ENCODE data around the gene PAX7. TPM values are rescaled to one million over a fixed set of nuclear protein-coding genes. Genes with fewer than 3 reads are reported as not detected.

Gene PAX7
- total and polyA plus RNA-seq, 2 donors (not counting 1 experiment from before 2014, with no cell fraction given): not detected

DNA sequence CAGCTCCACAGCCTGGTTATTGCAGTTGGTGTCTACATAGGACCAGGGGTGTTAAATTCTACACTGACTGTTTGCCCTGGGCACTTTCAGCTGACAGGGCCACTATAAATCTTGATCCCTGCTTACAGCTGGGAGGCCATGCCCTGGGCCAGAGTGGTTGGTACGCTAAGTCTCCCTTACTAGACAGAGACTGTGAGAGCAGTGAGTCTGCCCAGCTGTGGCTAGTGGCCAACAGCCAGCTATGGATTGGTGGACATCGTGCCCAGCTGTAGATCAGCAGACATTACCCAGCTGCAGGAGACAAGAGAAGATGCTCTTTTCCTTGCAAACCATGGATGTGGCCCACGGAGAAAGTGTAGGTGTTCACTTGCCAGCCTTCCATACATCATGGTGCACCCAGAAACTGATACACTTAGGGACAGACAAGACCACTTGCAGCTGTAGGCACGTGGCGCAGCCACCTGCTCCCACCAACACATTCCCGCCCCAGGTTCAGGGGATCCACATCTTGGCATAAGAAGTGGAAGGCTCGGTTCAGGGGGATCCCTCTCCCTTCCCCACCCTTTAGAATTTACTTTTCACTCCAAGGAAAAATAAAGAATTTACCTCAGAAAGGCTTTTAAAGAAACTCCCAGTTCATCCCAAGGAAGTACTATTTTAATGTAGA lies 16.4 kb upstream of the PAX7 start:
- H3K4me2 ChIP-seq (replicated peaks; ENCODE audit: low read depth, low read length, poor library complexity, severe bottlenecking): no peak overlapping the region
- H3K36me3 ChIP-seq (replicated peaks in 1 of 2; ENCODE audit: control extremely low read depth in 1 of 2, control insufficient read depth in 1 of 2, extremely low read depth in 1 of 2, insufficient read depth in 2 of 2, low read length in 1 of 2): no peaks in the 10 kb centered on the region
- no peak for DNase-seq
- H3K9me3 ChIP-seq (ENCODE audit: control extremely low read depth in 1 of 3, control insufficient read depth in 2 of 3, insufficient read depth in 1 of 3, low read length in 2 of 3): no peaks in the 10 kb centered on the region
- Mint-ChIP-seq H3K27ac (no peak overlapping the region), H3K27me3 (peaks cover 21% of the 10 kb centered on the region), H3K4me3 (no peak overlapping the region), H3K9me3 (ENCODE audit: insufficient read depth) (no peaks in the 10 kb centered on the region), H3K4me1 (no peaks in the 10 kb centered on the region)
- H3K79me2 ChIP-seq (ENCODE audit: control insufficient read depth, insufficient read depth, low read length): no peaks in the 10 kb centered on the region
- intact Hi-C loops (cut with micrococcal nuclease): no loop called here
- H3K9ac ChIP-seq (ENCODE audit: low read length): no peak overlapping the region
- WGBS (ENCODE audit: insufficient coverage): 77% methylated on average over 6 of the region's 7 CpGs
- H2AFZ ChIP-seq (ENCODE audit: insufficient read depth, low read depth, low read length, poor library complexity, severe bottlenecking): no peak overlapping the region
- H4K20me1 ChIP-seq (ENCODE audit: control insufficient read depth, insufficient read depth, low read length, poor library complexity, severe bottlenecking): no peaks in the 10 kb centered on the region
- H3K4me3 ChIP-seq (ENCODE audit: control extremely low read depth in 1 of 5, extremely low read depth in 1 of 5, insufficient read depth in 1 of 5, low read depth in 2 of 5, low read length in 4 of 5): no peak overlapping the region
- ATAC-seq (ENCODE audit: low read depth): no peak
- no peak for TF ChIP-seq EZH2 (IDR thresholded peaks at IDR 0.05; ENCODE audit: borderline replicate concordance, insufficient read depth, low read depth, low read length, poor library complexity, severe bottlenecking)
- TF ChIP-seq, protein P1, sequence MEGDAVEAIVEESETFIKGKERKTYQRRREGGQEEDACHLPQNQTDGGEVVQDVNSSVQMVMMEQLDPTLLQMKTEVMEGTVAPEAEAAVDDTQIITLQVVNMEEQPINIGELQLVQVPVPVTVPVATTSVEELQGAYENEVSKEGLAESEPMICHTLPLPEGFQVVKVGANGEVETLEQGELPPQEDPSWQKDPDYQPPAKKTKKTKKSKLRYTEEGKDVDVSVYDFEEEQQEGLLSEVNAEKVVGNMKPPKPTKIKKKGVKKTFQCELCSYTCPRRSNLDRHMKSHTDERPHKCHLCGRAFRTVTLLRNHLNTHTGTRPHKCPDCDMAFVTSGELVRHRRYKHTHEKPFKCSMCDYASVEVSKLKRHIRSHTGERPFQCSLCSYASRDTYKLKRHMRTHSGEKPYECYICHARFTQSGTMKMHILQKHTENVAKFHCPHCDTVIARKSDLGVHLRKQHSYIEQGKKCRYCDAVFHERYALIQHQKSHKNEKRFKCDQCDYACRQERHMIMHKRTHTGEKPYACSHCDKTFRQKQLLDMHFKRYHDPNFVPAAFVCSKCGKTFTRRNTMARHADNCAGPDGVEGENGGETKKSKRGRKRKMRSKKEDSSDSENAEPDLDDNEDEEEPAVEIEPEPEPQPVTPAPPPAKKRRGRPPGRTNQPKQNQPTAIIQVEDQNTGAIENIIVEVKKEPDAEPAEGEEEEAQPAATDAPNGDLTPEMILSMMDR (IDR thresholded peaks at IDR 0.05): no peak
- H3K27ac ChIP-seq (ENCODE audit: low read length in 2 of 2): no peak overlapping the region
- POLR2A ChIA-PET: no interaction called here
- H3K4me1 ChIP-seq (ENCODE audit: control insufficient read depth in 2 of 2, insufficient read depth in 2 of 2, low read length in 2 of 2): no peaks in the 10 kb centered on the region
- no peaks in the 10 kb centered on the region for H3K27me3 ChIP-seq (replicated peaks in 1 of 4; ENCODE audit: control extremely low read depth in 1 of 4, control insufficient read depth in 3 of 4, insufficient read depth in 4 of 4, low read length in 3 of 4)
- CTCF ChIA-PET: no interaction called here

DNA sequence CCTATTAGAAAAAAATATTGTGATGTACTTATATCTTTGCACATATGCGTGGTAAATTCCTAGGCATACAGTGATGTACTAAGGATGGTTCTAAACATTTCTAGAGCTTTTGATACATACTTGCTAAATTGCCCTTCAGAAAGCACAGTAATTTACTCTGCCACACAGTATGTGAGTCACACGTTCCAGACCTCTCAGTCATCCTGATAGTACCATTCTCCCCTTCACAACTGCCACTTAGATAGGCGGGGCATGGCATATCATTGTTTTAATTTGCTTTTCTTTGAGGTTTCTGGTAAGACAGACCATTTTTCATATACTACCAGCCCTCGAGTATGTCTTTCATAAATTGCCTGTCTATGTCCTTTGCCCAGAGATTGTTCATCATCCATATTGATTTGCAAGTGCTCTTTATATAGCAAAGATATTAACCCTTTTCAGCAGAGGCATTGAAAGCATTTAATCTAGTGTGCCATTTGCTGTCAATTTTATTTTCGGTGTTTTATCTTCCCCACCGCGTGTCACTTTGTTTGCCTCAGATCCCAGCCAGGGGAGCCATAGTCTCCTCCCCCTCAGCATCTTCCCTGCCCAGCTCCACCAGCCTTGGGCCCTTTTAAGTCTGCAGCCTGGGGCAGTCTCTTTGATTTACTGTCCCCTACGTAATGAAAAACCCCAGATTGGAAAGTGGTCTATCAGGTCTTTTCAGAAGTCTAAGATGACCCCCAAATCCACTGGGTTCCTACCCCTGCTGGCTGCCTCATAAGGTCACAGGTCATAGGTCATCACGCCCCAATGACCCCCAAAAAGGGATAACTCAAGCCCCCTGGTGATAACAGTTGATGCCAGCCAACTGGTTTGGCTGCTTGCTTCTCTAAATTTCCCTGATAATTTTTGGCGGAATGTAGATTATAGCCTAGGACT lies 11.8 kb upstream of the PAX7 start:
- TF ChIP-seq EZH2 (IDR thresholded peaks at IDR 0.05; ENCODE audit: borderline replicate concordance, insufficient read depth, low read depth, low read length, poor library complexity, severe bottlenecking): no peak
- TF ChIP-seq, protein P1 (IDR thresholded peaks at IDR 0.05): no peak
- no peak overlapping the region for H2AFZ ChIP-seq (ENCODE audit: insufficient read depth, low read depth, low read length, poor library complexity, severe bottlenecking)
- H3K4me2 ChIP-seq (replicated peaks; ENCODE audit: low read depth, low read length, poor library complexity, severe bottlenecking): no peak overlapping the region
- no peaks in the 10 kb centered on the region for H3K79me2 ChIP-seq (ENCODE audit: control insufficient read depth, insufficient read depth, low read length)
- DNase-seq (no peak), ATAC-seq (ENCODE audit: low read depth) (no peak)
- Mint-ChIP-seq H3K9me3 (ENCODE audit: insufficient read depth) (no peaks in the 10 kb centered on the region), H3K4me1 (no peaks in the 10 kb centered on the region), H3K27ac (no peak overlapping the region), H3K27me3 (peaks cover 32% of the 10 kb centered on the region), H3K4me3 (no peak overlapping the region)
- POLR2A ChIA-PET: no interaction called here
- peaks cover 0 to 3% (median 0%) of the 10 kb centered on the region in 4 experiments for H3K27me3 ChIP-seq (replicated peaks in 1 of 4; ENCODE audit: control extremely low read depth in 1 of 4, control insufficient read depth in 3 of 4, insufficient read depth in 4 of 4, low read length in 3 of 4)
- no peaks in the 10 kb centered on the region for H4K20me1 ChIP-seq (ENCODE audit: control insufficient read depth, insufficient read depth, low read length, poor library complexity, severe bottlenecking)
- intact Hi-C loops (cut with micrococcal nuclease): no loop called here
- WGBS (ENCODE audit: insufficient coverage): 68% methylated on average over 6 of the region's 10 CpGs
- H3K27ac ChIP-seq (ENCODE audit: low read length in 2 of 2): no peak overlapping the region
- H3K9me3 ChIP-seq (ENCODE audit: control extremely low read depth in 1 of 3, control insufficient read depth in 2 of 3, insufficient read depth in 1 of 3, low read length in 2 of 3): no peaks in the 10 kb centered on the region
- H3K4me1 ChIP-seq (ENCODE audit: control insufficient read depth in 2 of 2, insufficient read depth in 2 of 2, low read length in 2 of 2): no peaks in the 10 kb centered on the region
- H3K9ac ChIP-seq (ENCODE audit: low read length): no peak overlapping the region
- H3K4me3 ChIP-seq (ENCODE audit: control extremely low read depth in 1 of 5, extremely low read depth in 1 of 5, insufficient read depth in 1 of 5, low read depth in 2 of 5, low read length in 4 of 5): no peak overlapping the region
- CTCF ChIA-PET: no interaction called here
- H3K36me3 ChIP-seq (replicated peaks in 1 of 2; ENCODE audit: control extremely low read depth in 1 of 2, control insufficient read depth in 1 of 2, extremely low read depth in 1 of 2, insufficient read depth in 2 of 2, low read length in 1 of 2): no peaks in the 10 kb centered on the region

Measured in B cell (primary cell).